ENCODE data around the gene LTO1.
"Not testable (repeated sequence)": the region's sequence is repeated elsewhere in the genome, so short reads cannot be mapped to it uniquely, and the experiment has no call there.

LTO1 gene

DNA sequence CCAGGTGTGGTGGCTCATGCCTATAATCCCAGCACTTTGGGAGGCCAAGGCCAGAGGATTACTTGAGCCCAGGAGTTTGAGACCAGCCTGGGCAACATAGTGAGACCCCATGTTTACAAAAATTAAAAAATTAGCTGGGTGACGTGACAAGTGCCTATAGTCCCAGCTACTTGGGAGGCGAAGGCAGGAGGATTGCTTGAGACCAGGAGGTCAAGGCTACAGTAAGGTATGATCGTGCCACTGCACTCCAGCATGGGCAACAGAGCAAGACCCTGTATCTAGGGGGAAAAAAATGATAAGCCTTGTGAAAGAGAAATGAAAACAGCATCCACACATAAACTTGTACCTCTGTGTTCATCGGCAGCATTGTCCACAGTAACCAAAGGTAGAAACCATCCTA, 42.3 kb downstream of the LTO1 start:
- TF ChIP-seq, protein P1, sequence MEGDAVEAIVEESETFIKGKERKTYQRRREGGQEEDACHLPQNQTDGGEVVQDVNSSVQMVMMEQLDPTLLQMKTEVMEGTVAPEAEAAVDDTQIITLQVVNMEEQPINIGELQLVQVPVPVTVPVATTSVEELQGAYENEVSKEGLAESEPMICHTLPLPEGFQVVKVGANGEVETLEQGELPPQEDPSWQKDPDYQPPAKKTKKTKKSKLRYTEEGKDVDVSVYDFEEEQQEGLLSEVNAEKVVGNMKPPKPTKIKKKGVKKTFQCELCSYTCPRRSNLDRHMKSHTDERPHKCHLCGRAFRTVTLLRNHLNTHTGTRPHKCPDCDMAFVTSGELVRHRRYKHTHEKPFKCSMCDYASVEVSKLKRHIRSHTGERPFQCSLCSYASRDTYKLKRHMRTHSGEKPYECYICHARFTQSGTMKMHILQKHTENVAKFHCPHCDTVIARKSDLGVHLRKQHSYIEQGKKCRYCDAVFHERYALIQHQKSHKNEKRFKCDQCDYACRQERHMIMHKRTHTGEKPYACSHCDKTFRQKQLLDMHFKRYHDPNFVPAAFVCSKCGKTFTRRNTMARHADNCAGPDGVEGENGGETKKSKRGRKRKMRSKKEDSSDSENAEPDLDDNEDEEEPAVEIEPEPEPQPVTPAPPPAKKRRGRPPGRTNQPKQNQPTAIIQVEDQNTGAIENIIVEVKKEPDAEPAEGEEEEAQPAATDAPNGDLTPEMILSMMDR (IDR thresholded peaks at IDR 0.05), result no peak
- TF ChIP-seq ZFX (IDR thresholded peaks at IDR 0.05; ENCODE audit: borderline replicate concordance), result no peak
- no peak overlapping the region for H3K27ac ChIP-seq

DNA sequence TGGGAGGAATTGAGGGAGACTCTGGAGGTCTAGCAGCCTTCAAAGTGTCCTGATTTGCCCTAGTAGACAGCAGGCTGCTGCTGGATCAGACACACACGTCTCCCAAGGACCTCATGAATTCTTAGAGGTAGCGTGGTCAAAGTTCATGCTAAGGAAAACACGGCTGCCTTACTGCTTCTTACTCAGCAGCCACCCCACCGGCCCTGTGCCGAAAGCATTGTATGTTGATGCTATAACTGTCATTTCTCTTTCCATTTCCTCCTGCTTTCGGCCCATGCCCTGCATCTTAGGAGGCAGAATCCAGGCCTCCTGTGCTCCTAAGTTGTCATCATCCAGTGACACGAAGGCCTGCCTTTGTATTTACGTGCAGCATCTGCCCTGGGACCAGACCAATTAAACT, 44.7 kb downstream of the LTO1 start:
- TF ChIP-seq, protein P1 (IDR thresholded peaks at IDR 0.05), result no peak
- no peak for TF ChIP-seq ZFX (IDR thresholded peaks at IDR 0.05; ENCODE audit: borderline replicate concordance)
- no peak overlapping the region for H3K27ac ChIP-seq

DNA sequence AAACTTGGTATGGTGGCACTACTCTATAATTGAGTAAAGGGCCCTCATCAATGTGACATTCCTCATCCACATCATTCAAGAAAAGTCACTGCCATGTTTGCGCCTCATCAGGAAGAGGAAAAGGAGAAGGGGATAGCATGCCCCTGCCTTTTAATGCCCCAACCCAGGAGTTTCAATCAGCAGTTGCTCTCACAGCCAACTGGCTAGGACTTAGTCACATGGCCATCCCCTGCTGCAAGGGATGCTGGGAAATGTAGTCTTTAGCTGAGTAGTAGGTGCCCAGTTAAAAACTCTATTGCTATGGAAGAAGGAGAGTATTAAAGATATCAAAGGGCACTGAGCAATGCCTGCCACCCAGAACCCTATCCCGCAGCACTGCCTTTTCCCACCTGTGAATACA, 45.1 kb downstream of the LTO1 start:
- H3K27ac ChIP-seq, result no peak overlapping the region
- TF ChIP-seq, protein P1 (IDR thresholded peaks at IDR 0.05), result no peak
- TF ChIP-seq ZFX (IDR thresholded peaks at IDR 0.05; ENCODE audit: borderline replicate concordance), result no peak

DNA sequence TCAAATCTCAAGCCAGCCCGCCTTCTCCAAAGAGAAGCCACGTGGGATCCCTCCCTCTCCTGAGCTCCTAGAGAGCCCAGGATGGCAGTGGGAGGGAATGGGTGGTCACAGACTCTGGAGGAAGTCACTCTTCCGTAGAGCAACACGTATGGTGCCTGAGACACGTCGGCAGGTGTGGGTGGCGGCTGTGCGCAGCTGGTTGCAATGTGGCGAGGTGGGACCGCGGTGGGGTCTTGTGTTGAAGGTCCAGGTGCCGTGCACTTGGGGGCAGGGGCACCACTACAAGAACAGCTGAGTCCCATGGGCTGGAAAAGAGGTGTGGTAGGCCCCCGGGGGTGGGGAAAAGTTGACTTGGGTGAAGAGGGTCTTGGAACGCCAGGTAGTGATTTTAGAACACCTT, 47.6 kb downstream of the LTO1 start:
- H3K27ac ChIP-seq, result no peak overlapping the region
- no peak for TF ChIP-seq ZFX (IDR thresholded peaks at IDR 0.05; ENCODE audit: borderline replicate concordance)
- TF ChIP-seq, protein P1 (IDR thresholded peaks at IDR 0.05), result no peak

DNA sequence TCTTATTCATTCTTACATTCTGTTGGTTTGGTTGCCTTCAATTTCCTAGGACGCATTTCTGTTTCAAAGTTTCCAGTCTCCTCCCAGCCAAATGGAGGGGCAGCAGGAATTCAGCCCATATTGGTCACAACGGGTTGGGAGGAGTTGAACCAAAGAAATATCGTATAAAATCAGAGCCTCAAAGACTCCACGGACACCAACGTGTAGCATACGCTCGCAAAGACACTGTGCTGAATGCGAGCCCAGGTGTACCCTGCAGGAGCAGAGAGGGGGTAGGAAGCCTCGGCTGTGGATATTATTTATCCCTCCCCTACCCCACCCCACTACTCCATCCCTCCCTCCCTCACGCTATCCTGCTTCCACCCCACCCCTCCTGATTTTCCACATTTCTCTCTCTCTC, 49.7 kb downstream of the LTO1 start:
- no peak overlapping the region for H3K27ac ChIP-seq
- no peak for TF ChIP-seq ZFX (IDR thresholded peaks at IDR 0.05; ENCODE audit: borderline replicate concordance)
- TF ChIP-seq, protein P1 (IDR thresholded peaks at IDR 0.05), result no peak

DNA sequence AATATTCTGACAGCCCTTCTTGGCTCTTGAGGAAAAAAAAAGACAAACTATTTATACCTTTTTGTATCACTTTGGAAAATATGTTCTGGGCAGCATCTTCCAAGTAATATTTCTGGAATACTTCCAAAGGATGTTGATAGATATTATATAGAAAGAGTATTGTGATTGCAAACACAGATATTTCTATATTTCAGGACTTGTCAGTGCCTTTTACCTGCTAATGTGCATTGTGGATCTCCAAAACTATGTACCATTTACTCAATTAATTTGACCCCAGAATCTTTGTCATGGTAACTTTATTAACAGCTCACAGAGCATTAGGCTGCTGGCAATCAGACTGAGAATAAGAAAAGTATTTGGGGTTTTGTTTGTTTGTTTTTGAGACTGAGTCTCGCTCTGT, 50.9 kb downstream of the LTO1 start:
- no peak for TF ChIP-seq ZFX (IDR thresholded peaks at IDR 0.05; ENCODE audit: borderline replicate concordance)
- TF ChIP-seq, protein P1 (IDR thresholded peaks at IDR 0.05), result no peak
- no peak overlapping the region for H3K27ac ChIP-seq

DNA sequence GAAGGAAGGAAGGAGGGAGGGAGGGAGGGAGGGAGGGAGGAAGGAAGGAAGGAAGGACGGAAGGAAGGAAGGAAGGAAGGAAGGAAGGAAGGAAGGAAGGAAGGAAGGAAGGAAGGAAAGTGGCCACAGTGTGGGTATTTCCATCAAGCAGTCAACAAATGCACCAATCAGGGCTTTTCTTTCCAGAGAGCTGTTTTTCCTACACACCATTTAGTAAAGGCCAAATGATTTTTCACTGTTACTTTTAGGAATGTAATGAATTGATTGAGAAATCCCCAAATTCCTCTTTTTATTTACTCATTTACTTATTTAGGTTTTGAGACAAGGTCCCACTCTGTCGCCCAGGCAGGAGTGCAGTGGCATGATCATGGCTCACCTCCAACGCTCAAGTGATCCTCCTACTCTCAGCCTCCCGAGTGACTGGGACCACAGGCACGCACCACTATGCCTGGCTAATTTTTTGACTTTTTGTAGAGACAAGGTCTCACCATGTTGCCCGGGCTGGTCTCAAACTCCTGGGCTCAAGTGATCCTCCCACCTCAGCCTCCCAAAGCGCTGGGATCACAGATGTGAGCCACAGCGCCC, 53.0 kb downstream of the LTO1 start:
- not testable (repeated sequence) for H3K27ac ChIP-seq

DNA sequence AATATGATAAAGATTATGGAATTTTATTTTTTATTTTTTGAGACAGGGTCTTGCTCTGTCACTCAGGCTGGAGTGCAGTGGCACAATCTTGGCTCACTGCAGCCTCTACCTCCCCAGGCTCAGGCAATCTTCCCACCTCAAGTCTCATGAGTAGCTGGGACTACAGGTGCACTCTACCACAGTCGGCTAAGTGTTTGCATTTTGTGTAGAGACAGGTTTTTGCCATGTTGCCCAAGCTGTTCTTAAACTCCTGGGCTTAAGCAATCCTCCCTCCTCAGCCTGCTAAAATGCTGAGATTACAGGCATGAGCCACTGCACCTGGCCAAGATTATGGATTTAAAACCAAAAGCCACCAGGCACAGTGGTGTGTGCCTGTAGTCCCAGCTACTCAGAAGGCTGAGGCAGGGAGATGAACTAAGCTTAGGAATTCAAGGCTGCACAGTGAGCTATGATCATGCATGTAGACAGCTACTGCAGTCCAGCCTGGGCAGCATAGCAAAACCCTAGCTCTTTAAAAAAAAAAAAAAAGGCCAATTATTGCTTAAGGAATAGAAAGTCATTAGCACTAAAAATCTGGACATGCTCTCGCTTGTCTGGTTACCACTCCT, 54.4 kb downstream of the LTO1 start:
- TF ChIP-seq, protein P1 (IDR thresholded peaks at IDR 0.05), result no peak
- TF ChIP-seq ZFX (IDR thresholded peaks at IDR 0.05; ENCODE audit: borderline replicate concordance), result no peak
- H3K27ac ChIP-seq, result no peak overlapping the region
